Gastrocnemius medialis (tissue), 4 donors: ENCODE results near the gene TENM3.

Experiments used
- CTCF ChIP-seq, 5 experiments: fragments of 450-650 bp in 3 of 5; fragments of 200-600 bp in 2 of 5; sonication (generic) in 2 of 5; IDR thresholded peaks in 4 of 5; conservative IDR thresholded peaks in 1 of 5; 1 replicate in 4 of 5; 2 replicates in 1 of 5; pipeline ENCODE4 v1.5.1; 2016 to 2019; ENCODE audit warnings: antibody characterized with exemption in 5 of 5, mild to moderate bottlenecking in 3 of 5, moderate library complexity in 3 of 5
- POLR2A ChIP-seq, 2 donors: fragments of 450-650 bp; IDR thresholded peaks; one replicate each; pipeline ENCODE4 v1.6.1; 2017; ENCODE audit warnings: antibody characterized with exemption in 2 of 2, mild to moderate bottlenecking in 2 of 2, moderate library complexity in 2 of 2

- no peak for TF ChIP-seq CTCF (IDR thresholded peaks at IDR 0.05 in 4 of 5, conservative IDR thresholded peaks at IDR 0.05 in 1 of 5)
- TF ChIP-seq POLR2A (IDR thresholded peaks at IDR 0.05), result no peak
These were observed 101.8 kb downstream of the TENM3 start for GRCh38 chr4:182344968-182345367.
